CD4-positive, alpha-beta T cell treated with Interleukin-4 for 1 hour (primary cell): ENCODE results near the gene IGFL2.
A peak's percentile ranks its signal among the peaks of the same experiment; 100 is the strongest.
"Not testable (repeated sequence)": the region's sequence is repeated elsewhere in the genome, so short reads cannot be mapped to it uniquely, and the experiment has no call there.

Experiments
- DNase-seq, 2 donors: peaks; one replicate each; pipeline ENCODE4 v3.0.0-alpha.2; 2020 to 2022

The IGFL2 gene

DNA sequence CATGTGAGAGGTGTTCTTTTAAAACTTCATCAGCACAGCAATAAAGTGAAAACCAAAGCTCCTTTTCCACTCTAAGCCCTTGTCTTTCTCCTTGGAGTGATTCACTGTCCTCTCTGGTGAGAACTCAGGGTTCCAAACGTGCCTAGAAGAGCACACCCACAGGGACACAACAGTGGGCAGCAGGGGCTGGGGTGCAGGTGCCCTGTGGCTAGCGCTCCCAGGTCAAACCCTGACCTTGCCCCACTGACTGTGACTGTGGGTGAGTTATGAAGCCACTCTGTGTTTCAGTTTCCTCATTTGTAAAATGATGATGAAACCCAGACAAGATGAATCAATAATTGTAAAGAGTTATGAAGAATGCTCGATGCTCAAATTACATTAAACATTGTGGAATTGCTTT, 43.9 kb downstream of the IGFL2 start:
- no peak for DNase-seq

DNA sequence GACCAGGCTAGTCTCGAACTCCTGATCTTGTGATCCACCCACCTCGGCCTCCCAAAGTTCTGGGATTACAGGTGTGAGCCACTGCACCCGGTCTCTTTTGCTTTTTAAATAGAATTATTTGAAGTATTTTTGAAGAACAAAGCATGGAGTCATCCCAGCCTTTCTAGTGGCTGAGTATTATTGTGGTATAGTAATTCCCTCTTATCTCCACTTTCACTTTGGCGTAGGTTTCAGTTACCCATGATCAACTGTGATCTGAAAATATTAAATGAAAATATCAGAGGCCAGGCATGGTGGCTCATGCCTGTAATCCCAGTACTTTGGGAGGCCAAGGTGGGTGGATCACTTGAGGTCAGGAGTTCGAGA, 44.6 kb downstream of the IGFL2 start:
- DNase-seq, result not testable (repeated sequence)

DNA sequence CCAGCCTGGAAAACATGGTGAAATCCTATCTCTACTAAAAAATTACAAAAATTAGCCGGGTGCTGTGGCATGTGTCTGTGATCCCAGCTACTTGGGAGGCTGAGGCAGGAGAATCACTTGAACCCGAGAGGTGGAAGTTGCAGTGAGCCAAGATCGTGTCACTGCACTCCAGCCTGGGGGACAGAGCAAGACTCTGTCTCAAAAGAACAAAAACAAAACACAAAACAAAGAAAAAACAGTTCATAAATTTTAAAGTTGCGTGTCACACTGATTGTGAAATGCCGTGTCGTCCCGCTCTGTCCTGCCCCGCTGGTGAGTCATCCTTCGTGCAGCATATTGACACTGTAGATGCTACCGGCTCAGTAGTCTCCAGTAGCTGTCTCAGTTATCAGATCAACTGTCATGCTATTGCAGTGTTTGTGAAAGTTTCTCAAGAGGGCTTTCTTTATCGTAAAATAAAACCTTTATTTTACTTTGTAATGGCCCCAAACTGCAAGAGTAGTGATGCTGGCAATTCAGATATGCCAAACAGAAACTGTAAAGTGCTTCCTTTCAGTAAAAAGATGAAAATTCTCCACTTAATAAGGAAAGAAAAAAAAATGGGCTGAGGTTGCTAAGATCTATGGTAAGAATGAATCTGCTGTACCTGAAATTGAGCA, 45.1 kb downstream of the IGFL2 start:
- peak in 1 of 2 donors; percentile 66 for DNase-seq

DNA sequence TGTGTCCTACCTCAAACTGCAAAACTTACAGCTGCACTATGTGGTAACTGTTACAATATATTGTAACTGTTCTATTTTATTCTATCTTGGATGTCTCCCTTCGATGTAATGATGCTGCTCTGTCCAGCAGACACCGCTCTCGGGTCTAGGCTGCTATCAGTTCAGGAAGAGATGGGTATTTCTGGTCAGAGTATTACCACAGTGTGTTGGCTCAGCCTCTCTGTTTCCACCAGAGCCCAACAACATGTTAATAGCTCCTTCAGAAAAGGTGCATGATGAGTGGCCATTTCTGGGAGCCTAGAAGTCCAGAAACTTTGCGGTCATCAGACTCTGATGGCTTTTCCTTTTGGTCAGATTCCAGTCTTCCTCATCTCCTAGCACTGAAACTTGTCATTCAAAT, 45.6 kb downstream of the IGFL2 start:
- no peak for DNase-seq

DNA sequence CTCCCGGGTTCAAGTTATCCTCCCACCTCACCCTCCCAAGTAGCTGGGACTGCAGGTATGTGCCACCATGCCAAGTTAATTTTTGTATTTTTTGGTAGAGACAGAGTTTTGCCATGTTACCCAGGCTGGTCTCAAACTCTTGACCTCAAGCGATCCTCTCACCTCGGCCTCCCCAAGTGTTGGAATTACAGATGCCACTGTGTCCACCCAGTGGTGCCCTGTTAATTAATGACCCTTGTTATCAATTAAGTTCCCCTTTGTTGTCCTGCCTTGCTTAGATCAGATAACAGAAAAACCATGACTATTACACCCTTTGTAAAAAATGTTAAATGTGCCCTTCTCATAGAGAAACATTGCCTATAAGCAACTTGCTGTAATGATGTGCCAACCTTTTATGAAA, 47.1 kb downstream of the IGFL2 start:
- no peak for DNase-seq

DNA sequence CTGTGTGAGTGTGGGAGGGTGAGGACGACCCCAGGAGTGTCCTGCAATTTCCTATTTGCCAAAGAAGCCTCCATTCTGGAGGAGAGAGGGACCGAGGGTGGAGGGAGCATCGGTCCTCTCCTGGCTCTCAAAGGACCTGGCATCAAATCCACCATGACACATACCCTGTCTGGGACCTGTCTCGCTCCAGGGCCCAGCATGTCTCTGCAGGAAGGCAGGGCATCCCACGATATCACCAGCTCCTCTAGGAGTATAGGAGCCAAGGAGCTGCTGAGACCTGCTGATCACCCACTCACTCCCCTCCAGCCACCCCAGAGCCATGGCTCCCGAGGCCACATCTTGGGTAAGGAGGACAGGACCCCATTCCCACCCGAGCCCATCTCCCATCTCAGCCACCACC, 47.9 kb downstream of the IGFL2 start:
- not testable (repeated sequence) for DNase-seq

DNA sequence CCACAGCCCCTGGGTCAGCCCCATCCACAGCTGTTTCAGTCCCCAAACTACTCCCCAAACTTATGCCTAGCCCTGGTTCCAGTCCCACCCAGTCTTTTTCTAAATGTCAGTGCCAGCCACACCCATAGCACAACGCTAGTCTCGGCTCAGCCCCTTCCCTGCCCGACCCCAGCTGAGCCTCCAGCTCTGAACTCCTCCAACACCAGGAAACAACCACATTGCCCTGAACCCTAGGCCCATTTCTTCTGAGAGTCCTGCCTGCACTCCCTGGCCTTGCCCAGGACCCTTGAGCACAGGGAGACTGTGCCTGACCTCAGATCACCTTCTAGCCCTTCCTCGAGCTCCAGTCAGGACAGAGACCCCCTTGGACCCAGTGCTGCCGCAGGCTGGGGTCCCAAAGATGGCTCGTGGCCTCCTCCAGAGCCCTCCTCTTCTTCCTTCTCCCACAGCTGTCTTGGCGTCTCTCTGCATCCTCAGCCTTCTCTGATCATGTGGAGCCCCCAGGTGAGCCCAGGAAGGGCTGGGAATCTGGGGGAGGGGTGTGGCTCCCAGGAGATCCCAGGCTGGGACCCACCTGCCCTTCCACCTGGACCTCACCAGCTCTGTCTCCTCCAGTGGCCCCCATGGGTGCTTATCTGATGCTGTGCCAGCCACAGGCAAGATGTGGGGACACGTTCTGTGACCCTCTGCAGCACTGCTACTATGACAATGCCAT, 48.5 kb downstream of the IGFL2 start:
- DNase-seq, result no peak

DNA sequence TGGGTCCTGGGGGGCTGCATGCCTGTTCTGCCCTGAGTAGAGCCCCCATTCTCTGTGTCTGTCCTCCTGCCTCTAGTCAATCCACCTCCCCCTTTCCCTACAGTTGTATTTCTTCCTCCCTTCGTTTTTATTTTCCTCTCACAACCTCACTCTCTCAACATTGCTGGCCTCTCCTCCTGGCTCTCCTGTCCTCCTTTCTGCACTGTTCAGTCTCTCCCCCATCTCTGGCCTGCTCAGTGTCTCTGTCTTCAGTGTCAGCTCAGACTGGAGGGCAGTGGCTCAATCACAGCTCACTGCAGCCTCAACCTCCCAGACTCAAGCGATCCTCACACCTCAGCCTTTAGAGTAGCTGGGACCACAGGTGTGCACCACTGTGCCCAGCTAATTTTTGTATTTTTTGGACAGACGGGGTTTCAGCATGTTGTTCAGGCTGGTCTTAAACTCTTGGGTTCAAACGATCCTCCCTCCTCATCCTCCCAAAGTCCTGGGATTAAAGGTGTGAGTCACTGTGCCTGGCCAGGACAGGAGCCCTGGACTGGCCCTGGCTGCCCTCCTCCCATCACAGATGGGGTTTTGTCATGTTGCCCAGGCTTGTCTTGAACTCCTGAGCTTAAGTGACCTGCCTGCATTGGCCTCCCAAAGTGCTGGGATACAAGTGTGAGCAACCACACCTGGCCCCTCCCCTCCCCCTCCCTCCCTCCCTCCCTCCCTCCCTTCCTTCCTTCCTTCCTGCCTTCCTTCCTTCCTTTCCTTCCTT, 49.5 kb downstream of the IGFL2 start:
- DNase-seq, result no peak

DNA sequence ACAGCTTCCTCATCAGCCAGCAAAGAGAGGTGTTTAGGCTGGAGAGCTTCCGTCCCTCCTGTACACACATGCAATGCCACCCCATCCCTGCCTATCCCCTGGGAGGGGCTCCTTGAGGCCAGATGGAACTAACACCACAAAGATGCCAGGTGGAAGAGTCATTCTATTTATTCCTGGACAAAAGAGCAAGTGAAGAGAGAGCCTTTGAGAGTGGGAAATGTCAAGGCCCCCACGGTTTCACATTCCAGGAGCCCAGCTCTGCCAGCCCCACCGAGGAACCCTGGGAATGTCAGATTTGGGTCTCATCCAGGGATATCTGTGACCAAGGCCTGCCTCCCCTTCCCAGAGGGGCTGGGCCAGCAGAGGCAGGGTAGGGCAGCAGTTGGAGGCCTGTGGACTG, 50.7 kb downstream of the IGFL2 start:
- no peak for DNase-seq

DNA sequence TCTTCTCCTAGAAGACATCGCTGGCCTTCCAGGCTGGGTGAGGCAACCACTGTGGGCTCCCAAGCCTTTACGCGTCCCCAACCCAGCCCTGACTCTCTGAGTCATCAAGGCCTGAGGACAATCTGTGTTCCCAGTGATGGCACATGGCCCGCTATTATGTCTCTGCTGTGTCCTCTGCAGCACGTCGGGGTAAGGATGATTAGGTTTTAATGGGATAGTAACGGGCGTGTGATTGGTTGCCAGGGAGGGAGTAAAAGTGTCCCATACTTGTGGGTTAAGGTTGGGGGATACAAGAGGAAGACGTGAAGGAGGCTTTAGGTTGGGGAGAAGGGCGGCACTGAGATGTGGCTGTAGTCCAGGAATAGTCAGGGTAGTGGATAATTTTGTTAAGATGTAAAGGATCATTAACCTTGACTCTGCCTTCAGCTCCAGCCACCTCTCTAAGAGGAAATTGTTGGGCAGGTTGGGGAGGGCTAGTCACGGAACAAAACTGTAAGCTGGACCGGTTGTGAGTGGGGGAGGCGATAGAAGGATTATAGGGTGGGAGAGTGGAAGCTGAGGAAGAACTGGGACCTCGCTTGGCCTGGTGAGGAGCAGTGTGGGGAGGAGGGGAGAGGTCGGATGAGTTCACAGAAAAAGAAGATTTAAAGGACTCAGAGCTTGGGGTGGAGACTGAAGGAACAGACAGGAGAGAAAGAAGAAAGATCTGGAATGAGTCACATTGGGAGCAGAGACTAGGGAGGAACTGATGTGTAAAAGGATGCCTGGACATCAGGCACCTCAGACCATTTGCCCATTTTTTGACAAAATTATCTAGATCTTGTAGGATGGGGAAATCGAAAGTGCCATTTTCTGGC, 53.6 kb downstream of the IGFL2 start:
- DNase-seq, result no peak

DNA sequence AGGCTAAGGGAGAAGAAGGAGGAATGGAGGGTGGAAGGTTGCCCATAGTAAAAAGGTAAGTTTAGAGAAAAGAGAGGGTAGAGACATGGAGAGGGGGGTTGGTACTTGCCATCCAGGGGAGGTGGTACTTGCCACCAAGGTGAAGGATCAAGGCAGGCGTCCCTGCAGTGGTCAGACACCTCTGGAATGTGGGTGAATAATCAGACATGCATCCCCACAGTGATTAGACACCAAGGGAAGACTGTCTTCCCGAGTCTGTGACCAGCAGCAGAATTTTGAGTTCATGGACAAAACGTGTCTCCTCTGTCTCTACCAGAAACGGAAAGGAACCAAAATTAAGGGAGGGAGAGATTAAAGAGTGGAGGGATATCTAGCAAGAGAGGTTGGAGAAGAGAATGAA, 54.4 kb downstream of the IGFL2 start:
- DNase-seq, result no peak

DNA sequence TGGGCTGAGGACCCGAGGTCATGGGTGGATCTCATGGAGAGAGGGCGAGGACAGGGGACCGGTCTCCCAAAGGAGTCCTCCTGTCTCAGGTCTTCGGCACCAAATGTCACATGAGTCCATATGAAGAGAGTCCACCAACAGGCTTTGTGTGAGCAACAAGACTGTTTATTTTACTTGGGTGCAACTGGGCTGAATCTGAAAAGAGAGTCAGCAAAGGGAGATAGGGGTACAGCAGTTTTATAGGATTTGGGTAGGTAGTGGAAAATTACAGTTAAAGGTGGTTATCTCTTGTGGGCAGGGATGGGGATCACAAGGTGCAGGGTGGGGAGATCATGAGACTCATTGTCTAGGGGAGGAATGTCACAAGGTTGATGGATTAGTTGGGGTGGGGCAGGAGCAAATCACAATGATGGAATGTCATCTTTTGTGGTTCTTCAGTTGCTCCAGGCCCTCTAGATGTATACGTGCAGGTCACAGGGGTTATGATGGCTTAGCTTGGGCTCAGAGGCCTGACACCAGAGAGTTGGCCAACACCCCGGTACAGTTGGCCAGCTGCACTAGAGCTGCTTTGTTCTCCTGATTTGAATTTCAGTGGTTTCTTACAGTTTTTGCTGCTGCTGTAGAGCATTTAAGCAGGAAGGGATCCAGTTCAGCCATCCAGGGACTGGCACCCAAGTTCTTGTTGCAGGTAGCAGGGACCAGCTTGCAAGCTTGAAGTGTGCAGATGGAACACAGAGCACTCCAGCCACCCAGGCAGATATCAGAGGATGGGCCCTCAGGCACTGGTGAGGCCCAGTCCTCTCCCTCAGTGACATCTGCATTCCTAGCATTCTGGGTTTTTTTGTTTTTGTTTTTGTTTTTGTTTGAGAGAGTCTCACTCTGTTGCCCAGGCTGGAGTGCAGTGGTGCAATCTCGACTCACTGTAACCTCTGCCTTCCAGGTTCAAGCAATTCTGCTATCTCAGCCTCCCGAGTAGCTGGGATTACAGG, 55.1 kb downstream of the IGFL2 start:
- no peak for DNase-seq

DNA sequence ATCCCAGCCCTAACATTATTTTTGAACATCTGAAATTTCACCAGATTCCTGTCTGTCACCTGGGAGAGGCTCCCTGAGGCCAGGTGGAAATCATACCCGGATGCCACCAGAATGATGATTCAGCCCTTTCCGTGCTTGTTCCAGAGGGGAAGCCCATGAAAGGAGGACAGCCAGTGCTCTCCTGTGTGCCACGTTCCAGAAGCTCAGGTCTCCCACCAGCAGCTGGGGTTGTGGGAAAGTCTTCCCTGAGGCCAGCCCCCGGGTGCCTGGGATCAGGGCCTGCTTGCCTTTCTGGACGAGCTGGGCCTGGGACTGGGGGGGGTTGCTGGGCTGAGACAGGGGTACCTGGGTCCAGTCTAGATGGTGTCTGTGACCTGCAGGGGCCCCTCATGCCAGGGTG, 56.0 kb downstream of the IGFL2 start:
- DNase-seq, result no peak

DNA sequence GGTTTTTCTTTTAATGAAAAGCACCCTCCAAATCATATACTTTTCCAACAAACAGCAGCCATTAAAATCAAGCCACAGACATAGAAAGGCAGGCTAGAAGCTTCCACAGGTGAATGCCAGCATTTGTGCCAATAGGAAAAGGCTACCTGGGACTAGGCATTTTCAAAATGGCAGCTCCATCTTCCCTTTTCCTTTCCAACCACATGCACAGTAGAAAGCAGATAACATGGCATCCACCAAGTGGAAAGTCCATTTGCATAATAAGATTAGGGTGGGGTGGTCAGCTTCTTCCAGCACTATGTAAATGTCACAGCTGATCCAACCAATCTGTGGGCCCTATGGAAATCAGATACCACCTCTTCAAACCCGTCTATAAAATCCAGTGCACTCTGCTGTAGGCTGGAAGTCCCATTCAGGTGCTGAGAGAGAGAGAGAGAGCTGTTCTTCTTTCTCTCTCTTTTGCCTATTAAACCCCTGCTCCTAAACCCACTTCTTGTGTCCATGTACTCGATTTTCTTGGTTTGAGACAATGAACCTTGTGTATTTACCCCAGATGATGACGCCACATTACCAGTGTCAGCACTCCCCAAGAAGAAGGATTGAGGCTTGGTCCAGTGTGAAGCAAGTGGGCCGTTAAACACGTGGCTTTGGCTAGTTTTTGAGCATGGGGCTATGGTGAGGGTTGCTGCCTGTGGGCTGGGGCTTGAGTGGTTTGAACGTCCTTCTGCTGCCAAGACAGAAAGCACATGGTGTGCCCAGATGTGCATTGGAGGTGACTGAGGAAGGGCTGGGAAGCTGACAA, 57.3 kb downstream of the IGFL2 start:
- DNase-seq, result no peak

DNA sequence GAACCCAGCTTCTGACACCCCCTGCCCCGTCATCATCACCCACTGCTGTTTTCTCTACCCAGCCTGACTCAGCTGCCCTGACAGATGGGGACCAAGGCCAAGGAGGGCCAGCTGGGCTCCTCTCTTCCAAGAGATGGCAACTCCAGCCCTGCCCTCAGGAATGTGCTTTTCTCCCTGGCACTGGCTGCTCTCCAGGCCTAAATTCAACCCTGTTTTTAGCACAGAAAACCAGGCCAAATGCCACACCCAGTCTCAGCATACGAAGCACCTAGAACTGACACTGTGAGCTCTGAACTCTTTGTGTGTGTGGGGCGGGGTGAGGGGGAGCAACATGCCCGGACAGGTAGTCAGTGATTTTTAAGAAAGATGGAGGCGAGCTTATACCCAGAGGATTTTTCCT, 58.1 kb downstream of the IGFL2 start:
- no peak for DNase-seq

DNA sequence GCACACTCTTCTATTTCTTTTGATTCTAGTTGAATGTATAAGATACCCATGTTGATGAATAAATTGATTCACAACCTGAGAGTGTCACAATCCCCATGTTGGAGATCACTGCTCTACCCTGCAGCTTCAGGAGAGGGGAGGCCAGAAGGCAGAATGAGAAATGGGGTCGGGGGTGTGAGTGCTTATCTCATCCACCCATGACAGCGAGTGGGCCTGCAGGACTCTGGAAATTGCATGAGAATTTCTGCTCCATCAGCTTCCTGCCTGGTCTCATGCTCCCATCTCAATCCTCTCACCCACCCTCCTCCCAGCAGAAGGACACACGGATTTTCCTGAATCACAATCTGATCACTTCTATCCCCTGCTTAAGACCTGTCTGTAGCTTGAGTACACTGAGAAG, 58.6 kb downstream of the IGFL2 start:
- no peak for DNase-seq

DNA sequence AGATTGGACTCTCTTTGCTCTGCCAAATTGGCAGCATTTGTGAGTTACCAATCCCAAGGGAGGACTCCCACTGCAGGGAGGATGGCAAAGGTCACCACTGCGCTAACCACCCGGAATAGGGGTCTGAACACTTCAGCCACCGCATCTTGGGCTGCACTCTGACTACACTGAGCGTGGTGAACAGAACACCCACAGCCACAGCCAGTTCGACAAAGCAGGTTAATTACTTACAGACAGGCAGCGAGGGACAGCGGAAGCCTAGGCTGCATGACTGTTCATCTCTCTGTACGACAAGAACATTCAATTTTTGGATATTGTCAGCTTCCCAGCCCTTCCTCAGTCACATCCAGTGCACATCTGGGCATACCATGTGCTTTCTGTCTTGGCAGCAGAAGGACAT, 59.8 kb downstream of the IGFL2 start:
- not testable (repeated sequence) for DNase-seq

DNA sequence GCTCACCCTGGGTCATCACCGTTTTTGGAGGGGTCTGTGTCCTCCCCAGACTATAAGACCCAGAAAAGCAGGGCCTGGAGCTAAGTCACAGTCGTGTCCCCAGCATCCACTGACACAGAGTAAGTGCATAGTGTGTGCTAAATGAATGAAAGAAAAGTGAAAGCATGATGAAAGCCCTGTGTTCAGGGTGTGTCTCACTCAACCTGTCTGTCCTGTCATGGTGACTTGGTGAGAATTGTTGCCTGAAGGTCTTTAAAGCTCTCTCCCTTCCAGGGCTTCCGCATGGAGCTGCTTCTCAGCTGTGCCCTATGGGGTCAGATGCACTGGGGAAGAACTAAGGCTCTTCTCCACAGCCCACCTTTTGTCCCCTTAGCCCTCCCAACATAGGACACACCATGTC, 61.0 kb downstream of the IGFL2 start:
- no peak for DNase-seq

DNA sequence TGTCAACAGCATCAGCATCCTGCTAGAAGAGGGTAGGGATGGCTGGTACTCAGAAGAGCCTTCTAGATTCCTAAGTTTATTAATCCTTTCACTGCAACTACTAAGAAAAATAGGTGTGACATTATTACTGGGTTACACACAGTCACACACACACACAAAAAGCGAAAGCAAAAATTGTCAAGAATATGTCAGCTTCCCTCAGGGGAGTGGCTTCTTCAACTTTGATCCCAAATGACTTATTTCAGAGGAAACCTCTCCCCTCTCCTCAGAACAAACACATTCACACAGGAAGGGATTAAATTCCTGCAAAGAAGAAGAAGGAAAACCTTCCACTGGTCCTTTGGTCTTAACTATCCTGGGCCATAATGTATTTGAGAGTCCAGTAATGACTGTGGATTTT, 61.4 kb downstream of the IGFL2 start:
- no peak for DNase-seq

DNA sequence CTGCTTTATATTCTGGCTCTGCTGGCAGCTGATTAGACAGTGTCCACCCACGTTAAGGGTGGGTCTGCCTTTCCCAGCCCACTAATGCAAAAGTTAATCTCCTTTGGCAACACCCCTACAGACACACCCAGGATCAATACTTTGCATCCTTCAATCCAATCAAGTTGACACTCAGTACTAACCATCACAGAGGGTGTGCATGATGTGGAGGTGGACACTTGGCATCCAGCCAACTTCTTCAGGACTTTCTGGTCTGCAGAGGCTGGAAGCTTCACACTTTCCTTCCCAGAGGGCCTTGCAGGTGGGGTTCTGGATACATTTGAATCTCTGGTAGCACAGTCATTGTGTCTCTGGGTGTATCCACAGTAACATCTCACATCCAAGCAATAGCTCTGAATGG, 62.6 kb downstream of the IGFL2 start:
- no peak for DNase-seq
